Ovary (tissue), 3 donors: ENCODE data around the gene EFHD1.

ENCODE experiments used
- EP300 ChIP-seq: sonication (generic); formaldehyde crosslinking; IDR thresholded peaks from one replicate; pipeline ENCODE4 v1.6.1; 2017; ENCODE audit warnings: antibody characterized with exemption
- POLR2A ChIP-seq: fragments of 450-650 bp; IDR thresholded peaks from one replicate; pipeline ENCODE4 v1.6.1; 2017; ENCODE audit warnings: antibody characterized with exemption, mild to moderate bottlenecking, moderate library complexity
- TF ChIP-seq, protein P1 (sequence below), 3 donors: fragments of 450-650 bp in 2 of 3; fragments of 200-600 bp in 1 of 3; IDR thresholded peaks; one replicate each; pipeline versions ENCODE4 v1.5.1 to v1.8.0; 2016 to 2022; ENCODE audit warnings: antibody characterized with exemption in 3 of 3, mild to moderate bottlenecking in 1 of 3
- donor health status: DM: no; HTN: no; CAD: no.

- TF ChIP-seq, protein P1, sequence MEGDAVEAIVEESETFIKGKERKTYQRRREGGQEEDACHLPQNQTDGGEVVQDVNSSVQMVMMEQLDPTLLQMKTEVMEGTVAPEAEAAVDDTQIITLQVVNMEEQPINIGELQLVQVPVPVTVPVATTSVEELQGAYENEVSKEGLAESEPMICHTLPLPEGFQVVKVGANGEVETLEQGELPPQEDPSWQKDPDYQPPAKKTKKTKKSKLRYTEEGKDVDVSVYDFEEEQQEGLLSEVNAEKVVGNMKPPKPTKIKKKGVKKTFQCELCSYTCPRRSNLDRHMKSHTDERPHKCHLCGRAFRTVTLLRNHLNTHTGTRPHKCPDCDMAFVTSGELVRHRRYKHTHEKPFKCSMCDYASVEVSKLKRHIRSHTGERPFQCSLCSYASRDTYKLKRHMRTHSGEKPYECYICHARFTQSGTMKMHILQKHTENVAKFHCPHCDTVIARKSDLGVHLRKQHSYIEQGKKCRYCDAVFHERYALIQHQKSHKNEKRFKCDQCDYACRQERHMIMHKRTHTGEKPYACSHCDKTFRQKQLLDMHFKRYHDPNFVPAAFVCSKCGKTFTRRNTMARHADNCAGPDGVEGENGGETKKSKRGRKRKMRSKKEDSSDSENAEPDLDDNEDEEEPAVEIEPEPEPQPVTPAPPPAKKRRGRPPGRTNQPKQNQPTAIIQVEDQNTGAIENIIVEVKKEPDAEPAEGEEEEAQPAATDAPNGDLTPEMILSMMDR (IDR thresholded peaks at IDR 0.05), result no peak
- TF ChIP-seq POLR2A (no peak), EP300 (no peak)
Measured at GRCh38 chr2:232637866-232638583, 4.6 kb downstream of the EFHD1 start.
